ENCODE measurements around the gene RAB4A. TPM values are rescaled to one million over a fixed set of nuclear protein-coding genes. Genes with fewer than 3 reads are reported as not detected.

RAB4A gene
- total RNA-seq, 1 experiment from 2014 or later: 66.7 TPM

- H3K56ac ChIP-seq (ENCODE audit: insufficient read length, low read depth, low read length): no peak overlapping the region
- H2AFZ ChIP-seq (ENCODE audit: low read length): no peak overlapping the region
- no peak overlapping the region for H4K5ac ChIP-seq (ENCODE audit: insufficient read length, low read depth, low read length)
- H3K23ac ChIP-seq (ENCODE audit: insufficient read length, low read depth, low read length): no peak overlapping the region
- no peaks in the 10 kb centered on the region for H3K27me3 Mint-ChIP-seq (ENCODE audit: low read depth)
- H3K9me3 Mint-ChIP-seq: no peaks in the 10 kb centered on the region
- no peak overlapping the region for H3K18ac ChIP-seq (ENCODE audit: insufficient read length, low read depth, low read length)
- H4K91ac ChIP-seq (ENCODE audit: insufficient read length, low read depth, low read length): no peak overlapping the region
- H4K8ac ChIP-seq (replicated peaks; ENCODE audit: insufficient read length, low read depth, low read length): no peak overlapping the region
- no peak overlapping the region for H3K4me2 ChIP-seq (ENCODE audit: insufficient read depth, insufficient read length, low read length)
- peak overlapping the region; percentile 15 to 44 (median 30); a peak in 4 of 7 replicates for H3K27ac Mint-ChIP-seq
- no peak overlapping the region for H2BK15ac ChIP-seq (ENCODE audit: low read depth, low read length)
- no CpG with 5 or more reads among the region's 10 CpGs for WGBS (ENCODE audit: extremely low coverage, insufficient read length, low lambda C conversion rate)
- no peaks in the 10 kb centered on the region for H4K20me1 ChIP-seq (ENCODE audit: control insufficient read depth, insufficient read depth, insufficient read length)
- no peak overlapping the region for H3T11ph ChIP-seq (ENCODE audit: low read length)
- no peak overlapping the region for H3K4me3 Mint-ChIP-seq
- peaks cover 3 to 5% of the 10 kb centered on the region in 2 experiments; a peak in 2 of 4 replicates for H3K4me1 Mint-ChIP-seq
- H3K9ac ChIP-seq (ENCODE audit: extremely low read depth, insufficient read length, low read length): no peak overlapping the region
- peaks cover 13 to 36% (median 21%) of the 10 kb centered on the region in 3 experiments for H3K36me3 Mint-ChIP-seq (ENCODE audit: insufficient read depth in 1 of 3, low read depth in 3 of 3)
- H3K4me1 ChIP-seq (ENCODE audit: insufficient read depth, low read length): no peaks in the 10 kb centered on the region
- H3K79me1 ChIP-seq (ENCODE audit: insufficient read depth, low read depth, low read length, poor library complexity, severe bottlenecking): no peaks in the 10 kb centered on the region
- no peaks in the 10 kb centered on the region for H3K79me2 ChIP-seq (ENCODE audit: insufficient read depth, low read length)
- no peak overlapping the region for H2BK12ac ChIP-seq (ENCODE audit: insufficient read length, low read depth, low read length)
- no peak overlapping the region for H2AK5ac ChIP-seq (ENCODE audit: insufficient read length, low read length)
- no peak for TF ChIP-seq CTCF (conservative IDR thresholded peaks at IDR 0.05)
- no peaks in the 10 kb centered on the region for H3K27me3 ChIP-seq (ENCODE audit: insufficient read depth, low read length)
- H3K14ac ChIP-seq (ENCODE audit: insufficient read depth, low read length): no peak overlapping the region
- no peak overlapping the region for H2BK20ac ChIP-seq (ENCODE audit: low read depth, low read length, poor library complexity, severe bottlenecking)
- H3K4ac ChIP-seq (ENCODE audit: low read depth, low read length): no peak overlapping the region
- H2BK120ac ChIP-seq (ENCODE audit: low read depth, low read length, poor library complexity, severe bottlenecking): no peak overlapping the region
- no peaks in the 10 kb centered on the region for H3K9me3 ChIP-seq (ENCODE audit: control insufficient read depth, low read depth, low read length)
- no peak for DNase-seq
- no peak overlapping the region for H2BK5ac ChIP-seq (ENCODE audit: insufficient read length, low read length)
- H3K23me2 ChIP-seq (ENCODE audit: insufficient read length, low read depth, low read length, poor library complexity, severe bottlenecking): no peaks in the 10 kb centered on the region
- no peak overlapping the region for H3K27ac ChIP-seq (ENCODE audit: insufficient read length, low read depth, low read length)
Measured at GRCh38 chr1:229293528-229294204, 22.8 kb downstream of the RAB4A start.
